Activated naive CD4-positive, alpha-beta T cell (primary cell): Measurements from ENCODE around the gene COL24A1.

ENCODE experiments used
- DNase-seq, 4 experiments: peaks; one replicate each; lab custom pipeline; 2025; lab: John Stamatoyannopoulos, UW

The COL24A1 gene

GRCh38 chr1:85689775-85690404 is 466.7 kb downstream of the COL24A1 start:
- no peak for DNase-seq

- DNase-seq: no peak
Observed at GRCh38 chr1:85683292-85684025, 473.1 kb downstream of the COL24A1 start.

- DNase-seq: no peak
Observed at GRCh38 chr1:85681087-85681486, 475.5 kb downstream of the COL24A1 start.
